Measurements from ENCODE around the gene CUTA.
"Not testable (repeated sequence)": the region's sequence is repeated elsewhere in the genome, so short reads cannot be mapped to it uniquely, and the experiment has no call there.

- not testable (repeated sequence) for TF ChIP-seq CTCF (IDR thresholded peaks at IDR 0.05; ENCODE audit: poor library complexity, severe bottlenecking); TAF1 (IDR thresholded peaks at IDR 0.05; ENCODE audit: low read depth); REST (IDR thresholded peaks at IDR 0.05; ENCODE audit: borderline replicate concordance); POLR2AphosphoS5 (IDR thresholded peaks at IDR 0.05); MXI1 (conservative IDR thresholded peaks at IDR 0.05; ENCODE audit: poor library complexity, severe bottlenecking)
Observed at GRCh38 chr6:33367715-33368025, 50.2 kb downstream of the CUTA start.
